GM12873 (cell line): ENCODE measurements around the gene SLC36A1.

ENCODE experiments used
- TF ChIP-seq, protein P1 (sequence below): IDR thresholded peaks from 2 replicates; pipeline ENCODE4 v1.5.1; 2012; ENCODE audit warnings: low read depth, mild to moderate bottlenecking, moderate library complexity, low read length, control low read depth; ENCODE audit not compliant: insufficient read depth; ENCODE audit errors: missing control alignments

The SLC36A1 gene

DNA sequence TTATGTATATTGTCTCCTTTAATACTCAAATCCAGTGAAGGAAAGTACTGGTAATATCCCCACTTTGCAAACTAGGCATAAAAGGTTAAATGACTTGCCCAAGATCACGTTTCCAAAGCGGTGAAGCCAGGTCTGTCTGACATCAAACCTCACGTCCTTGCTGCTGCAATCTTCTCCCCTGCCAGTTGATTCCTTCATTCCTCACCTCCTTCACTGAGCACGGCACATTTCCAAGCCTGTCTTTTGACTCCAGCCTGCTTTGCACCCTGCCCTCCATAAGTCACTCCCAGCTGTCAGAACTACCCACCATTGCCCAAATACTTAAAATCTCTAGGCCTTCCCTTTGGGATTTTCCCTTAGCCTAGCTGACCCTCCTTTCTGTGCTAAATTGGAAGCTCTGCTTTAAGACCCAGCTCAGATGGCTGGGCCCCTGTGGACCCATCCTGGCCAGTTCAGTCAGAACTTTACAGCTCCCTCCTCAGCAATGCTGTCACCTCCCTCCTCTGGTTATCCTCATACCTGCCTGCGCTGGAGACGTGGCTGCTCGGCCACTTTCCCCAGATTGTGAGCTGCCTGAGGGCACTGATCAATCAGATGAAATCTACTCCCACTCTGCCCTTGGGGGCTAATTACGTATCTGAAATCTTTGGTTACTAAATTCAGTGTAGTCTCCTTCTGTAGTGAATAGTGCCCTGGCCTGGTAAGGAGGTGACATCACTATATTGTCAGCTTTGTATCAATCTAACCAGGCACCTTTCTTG is 51.2 kb downstream of the SLC36A1 start:
- TF ChIP-seq, protein P1, sequence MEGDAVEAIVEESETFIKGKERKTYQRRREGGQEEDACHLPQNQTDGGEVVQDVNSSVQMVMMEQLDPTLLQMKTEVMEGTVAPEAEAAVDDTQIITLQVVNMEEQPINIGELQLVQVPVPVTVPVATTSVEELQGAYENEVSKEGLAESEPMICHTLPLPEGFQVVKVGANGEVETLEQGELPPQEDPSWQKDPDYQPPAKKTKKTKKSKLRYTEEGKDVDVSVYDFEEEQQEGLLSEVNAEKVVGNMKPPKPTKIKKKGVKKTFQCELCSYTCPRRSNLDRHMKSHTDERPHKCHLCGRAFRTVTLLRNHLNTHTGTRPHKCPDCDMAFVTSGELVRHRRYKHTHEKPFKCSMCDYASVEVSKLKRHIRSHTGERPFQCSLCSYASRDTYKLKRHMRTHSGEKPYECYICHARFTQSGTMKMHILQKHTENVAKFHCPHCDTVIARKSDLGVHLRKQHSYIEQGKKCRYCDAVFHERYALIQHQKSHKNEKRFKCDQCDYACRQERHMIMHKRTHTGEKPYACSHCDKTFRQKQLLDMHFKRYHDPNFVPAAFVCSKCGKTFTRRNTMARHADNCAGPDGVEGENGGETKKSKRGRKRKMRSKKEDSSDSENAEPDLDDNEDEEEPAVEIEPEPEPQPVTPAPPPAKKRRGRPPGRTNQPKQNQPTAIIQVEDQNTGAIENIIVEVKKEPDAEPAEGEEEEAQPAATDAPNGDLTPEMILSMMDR, result no peak

GRCh38 chr5:151499501-151500035 is 52.2 kb downstream of the SLC36A1 start:
- TF ChIP-seq, protein P1, result no peak

- TF ChIP-seq, protein P1, result no peak
Observed at GRCh38 chr5:151504006-151504405, 56.6 kb downstream of the SLC36A1 start.

DNA sequence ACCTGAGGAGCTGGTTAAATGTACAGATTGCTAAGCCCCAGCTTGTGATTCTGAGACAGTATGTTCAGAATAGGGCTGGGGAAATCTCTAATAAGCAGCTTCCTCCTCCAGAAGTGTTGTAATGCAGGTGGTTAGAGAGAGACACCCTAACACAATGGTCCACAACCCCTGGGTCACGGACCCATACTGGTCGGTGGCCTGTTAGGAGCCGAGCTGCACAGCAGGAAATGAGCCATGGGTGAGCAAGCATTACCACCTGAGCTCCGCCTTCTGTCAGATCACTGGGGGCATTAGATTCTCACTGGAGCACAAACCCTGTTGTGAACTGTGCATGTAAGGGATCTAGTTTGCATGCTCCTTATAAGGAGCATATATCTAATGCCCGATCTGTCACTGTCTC is 61.8 kb downstream of the SLC36A1 start:
- TF ChIP-seq, protein P1, result no peak

- TF ChIP-seq, protein P1, result no peak
Observed at GRCh38 chr5:151509836-151510235, 62.4 kb downstream of the SLC36A1 start.

DNA sequence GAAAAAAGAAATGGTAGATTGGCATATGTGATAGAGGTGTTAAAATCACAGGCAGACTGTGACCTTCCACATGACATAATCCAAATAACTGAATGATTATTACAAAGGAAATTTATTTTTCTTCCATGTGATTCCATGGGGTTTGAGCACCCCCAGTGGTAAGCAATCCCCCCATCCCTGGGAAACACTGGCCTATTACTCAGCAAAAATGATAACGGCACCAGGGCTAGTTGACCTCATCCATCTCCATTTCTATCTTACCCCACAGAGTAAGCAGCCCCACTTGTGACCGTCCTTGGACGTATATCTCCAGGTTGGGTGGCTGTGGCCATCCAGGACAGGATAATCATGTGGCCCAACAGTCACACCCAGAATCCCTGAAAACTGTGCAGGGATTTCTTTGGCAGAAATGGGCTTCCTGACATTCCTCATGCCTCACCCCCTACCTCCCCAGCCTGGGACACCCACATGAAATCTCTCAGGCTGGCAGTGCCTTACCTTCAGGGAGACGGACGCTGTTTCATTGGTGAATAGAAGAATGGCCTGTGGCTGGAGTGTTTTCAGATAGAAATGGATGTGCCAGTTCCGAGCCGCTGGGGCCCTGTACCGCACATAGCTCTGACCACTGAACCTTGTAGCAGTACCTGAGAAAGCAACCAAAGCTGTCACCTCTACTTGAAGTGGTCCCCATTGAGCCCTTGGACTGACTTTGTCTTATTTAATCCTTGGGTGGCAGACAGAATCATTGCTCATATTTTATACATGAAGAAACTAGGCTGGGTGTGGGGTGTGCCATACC is 69.9 kb downstream of the SLC36A1 start:
- TF ChIP-seq, protein P1, result no peak

DNA sequence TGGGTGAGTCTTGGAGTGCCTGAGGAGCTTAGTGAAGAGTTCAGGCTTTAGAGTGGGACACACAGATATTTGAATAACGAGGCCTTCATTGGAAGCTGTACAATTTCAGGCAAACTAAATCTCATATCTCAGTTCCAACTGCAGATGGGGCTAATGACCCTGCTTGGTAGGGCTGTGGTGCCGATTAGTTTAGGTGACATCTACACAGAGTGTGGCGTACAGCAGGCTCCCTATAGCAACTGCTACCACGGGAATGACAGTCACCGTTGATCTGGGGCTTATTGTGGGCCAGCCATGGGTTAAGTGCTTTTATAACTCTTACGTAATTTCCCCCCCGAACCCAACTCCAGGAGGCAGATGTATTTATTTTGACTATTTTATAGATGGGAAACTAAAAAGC is 72.9 kb downstream of the SLC36A1 start:
- TF ChIP-seq, protein P1, result no peak
